ENCODE measurements around the gene TMEM106B.

The TMEM106B gene

DNA sequence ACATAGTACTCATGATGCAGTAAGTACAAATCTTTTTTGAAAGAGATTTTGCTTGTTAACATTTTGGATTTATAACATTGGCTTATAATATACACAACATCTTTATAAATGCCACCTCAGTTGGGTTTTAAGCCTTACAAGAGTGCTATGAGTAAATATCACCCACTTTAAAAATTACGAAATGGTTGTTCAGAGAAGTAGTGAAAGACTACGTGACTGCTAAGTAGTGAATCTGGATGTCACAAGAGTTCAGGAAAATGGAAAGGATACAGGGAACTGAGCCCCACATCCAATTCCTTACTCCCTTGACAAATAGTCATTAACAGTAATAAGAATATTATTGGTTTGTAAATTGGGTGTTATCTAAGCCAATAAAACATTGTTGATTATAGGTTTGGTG, 20.0 kb downstream of the TMEM106B start:
- no peak overlapping the region for H3K4me3 ChIP-seq (ENCODE audit: low read length)
- H3K27ac ChIP-seq (ENCODE audit: low read length): no peak overlapping the region
- H3K36me3 ChIP-seq (ENCODE audit: insufficient read depth, low read depth, low read length): peaks cover 39% of the 10 kb centered on the region; the same call in 1 of the 2 replicates
- no peaks in the 10 kb centered on the region for H3K4me1 ChIP-seq (ENCODE audit: insufficient read depth, low read length)
- no peak overlapping the region for H3K9ac ChIP-seq (ENCODE audit: low read depth, low read length)
- H3K9me3 ChIP-seq (ENCODE audit: insufficient read depth, low read depth, low read length): no peaks in the 10 kb centered on the region
- H3K27me3 ChIP-seq (ENCODE audit: insufficient read depth, low read length): no peaks in the 10 kb centered on the region

DNA sequence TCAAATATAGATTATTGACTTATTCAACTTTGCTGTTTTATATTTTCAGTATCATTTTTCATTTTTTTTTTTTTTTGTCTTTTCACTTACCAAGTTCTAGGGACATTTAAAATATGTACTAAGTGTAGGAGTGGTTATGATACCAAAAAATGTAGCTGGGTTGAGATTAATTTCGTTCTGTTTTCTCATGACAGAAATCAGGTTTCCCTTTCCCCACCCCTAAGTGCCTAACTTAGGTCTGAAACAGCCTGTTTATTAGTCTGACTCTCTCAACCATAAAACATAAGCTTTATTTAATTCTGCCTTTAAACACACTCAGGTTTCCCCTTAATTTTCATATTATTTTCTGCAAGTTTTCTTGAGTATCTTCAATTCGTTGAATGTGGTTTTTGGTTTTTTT, 22.1 kb downstream of the TMEM106B start:
- H3K36me3 ChIP-seq (ENCODE audit: insufficient read depth, low read depth, low read length): peaks cover 28% of the 10 kb centered on the region; the same call in 1 of the 2 replicates
- H3K9ac ChIP-seq (ENCODE audit: low read depth, low read length): no peak overlapping the region
- no peak overlapping the region for H3K27ac ChIP-seq (ENCODE audit: low read length)
- no peaks in the 10 kb centered on the region for H3K4me1 ChIP-seq (ENCODE audit: insufficient read depth, low read length)
- H3K27me3 ChIP-seq (ENCODE audit: insufficient read depth, low read length): no peaks in the 10 kb centered on the region
- H3K4me3 ChIP-seq (ENCODE audit: low read length): no peak overlapping the region
- no peaks in the 10 kb centered on the region for H3K9me3 ChIP-seq (ENCODE audit: insufficient read depth, low read depth, low read length)

DNA sequence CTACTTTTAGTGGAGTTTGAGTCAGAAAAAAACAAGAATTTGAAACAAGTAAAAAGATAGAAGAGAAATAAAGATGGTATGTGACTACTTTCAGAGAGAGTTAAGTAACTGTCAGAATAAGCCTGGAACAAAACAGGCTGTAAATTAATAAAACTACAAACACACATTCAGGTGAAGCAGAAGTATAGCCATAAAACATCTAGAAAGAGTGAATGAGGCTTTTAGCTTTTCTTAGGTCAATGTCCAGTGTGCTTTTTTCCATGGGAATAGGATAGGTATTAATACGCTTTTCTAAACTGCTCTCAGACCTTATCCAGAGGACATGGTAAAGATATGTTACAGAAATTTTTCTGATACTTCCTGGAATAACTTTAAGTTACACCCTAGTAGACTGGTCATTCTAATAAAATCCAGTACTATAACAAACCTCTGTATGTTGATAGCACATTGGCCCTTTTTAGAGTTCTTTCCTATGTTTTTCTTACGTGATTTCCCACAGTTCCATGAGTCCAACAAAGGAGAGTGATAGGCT, 23.3 kb downstream of the TMEM106B start:
- Histone ChIP-seq H3K27ac (ENCODE audit: low read length) (no peak overlapping the region), H3K4me3 (ENCODE audit: low read length) (no peak overlapping the region), H3K9ac (ENCODE audit: low read depth, low read length) (no peak overlapping the region), H3K36me3 (ENCODE audit: insufficient read depth, low read depth, low read length) (peaks cover 28% of the 10 kb centered on the region; the same call in 1 of the 2 replicates), H3K4me1 (ENCODE audit: insufficient read depth, low read length) (no peaks in the 10 kb centered on the region), H3K27me3 (ENCODE audit: insufficient read depth, low read length) (no peaks in the 10 kb centered on the region), H3K9me3 (ENCODE audit: insufficient read depth, low read depth, low read length) (no peaks in the 10 kb centered on the region)

GRCh38 chr7:12235970-12236369, 24.9 kb downstream of the TMEM106B start:
- H3K4me3 ChIP-seq (ENCODE audit: low read length): no peak overlapping the region
- H3K27me3 ChIP-seq (ENCODE audit: insufficient read depth, low read length): no peaks in the 10 kb centered on the region
- H3K27ac ChIP-seq (ENCODE audit: low read length): no peak overlapping the region
- peaks cover 14% of the 10 kb centered on the region; the same call in 1 of the 2 replicates for H3K36me3 ChIP-seq (ENCODE audit: insufficient read depth, low read depth, low read length)
- H3K9ac ChIP-seq (ENCODE audit: low read depth, low read length): no peak overlapping the region
- H3K9me3 ChIP-seq (ENCODE audit: insufficient read depth, low read depth, low read length): no peaks in the 10 kb centered on the region
- H3K4me1 ChIP-seq (ENCODE audit: insufficient read depth, low read length): no peaks in the 10 kb centered on the region

DNA sequence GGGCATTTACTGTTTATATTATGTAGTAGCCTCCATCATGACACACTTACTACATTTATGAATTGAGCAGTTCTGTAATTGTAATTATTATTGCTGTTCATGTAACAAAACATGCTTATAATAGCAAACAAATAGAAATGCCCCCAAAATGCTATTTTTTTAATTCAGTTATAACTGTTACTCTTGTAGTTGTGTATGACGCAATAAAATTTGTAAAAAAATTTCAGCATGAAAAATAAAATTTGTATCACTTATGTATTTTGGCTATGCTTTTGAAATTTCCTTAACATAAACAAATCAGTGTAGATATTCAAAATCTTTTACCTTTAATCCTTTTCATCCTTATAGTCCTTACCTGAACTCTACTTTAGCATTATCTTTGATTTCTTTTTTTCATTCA, 25.9 kb downstream of the TMEM106B start:
- no peaks in the 10 kb centered on the region for H3K9me3 ChIP-seq (ENCODE audit: insufficient read depth, low read depth, low read length)
- no peak overlapping the region for H3K9ac ChIP-seq (ENCODE audit: low read depth, low read length)
- peaks cover 5% of the 10 kb centered on the region; the same call in 1 of the 2 replicates for H3K36me3 ChIP-seq (ENCODE audit: insufficient read depth, low read depth, low read length)
- no peaks in the 10 kb centered on the region for H3K27me3 ChIP-seq (ENCODE audit: insufficient read depth, low read length)
- no peak overlapping the region for H3K4me3 ChIP-seq (ENCODE audit: low read length)
- H3K4me1 ChIP-seq (ENCODE audit: insufficient read depth, low read length): no peaks in the 10 kb centered on the region
- H3K27ac ChIP-seq (ENCODE audit: low read length): no peak overlapping the region

GRCh38 chr7:12239806-12240205, 28.7 kb downstream of the TMEM106B start:
- no peaks in the 10 kb centered on the region; the same call in 1 of the 2 replicates for H3K36me3 ChIP-seq (ENCODE audit: insufficient read depth, low read depth, low read length)
- no peaks in the 10 kb centered on the region for H3K4me1 ChIP-seq (ENCODE audit: insufficient read depth, low read length)
- no peaks in the 10 kb centered on the region for H3K27me3 ChIP-seq (ENCODE audit: insufficient read depth, low read length)
- no peak overlapping the region for H3K27ac ChIP-seq (ENCODE audit: low read length)
- H3K4me3 ChIP-seq (ENCODE audit: low read length): no peak overlapping the region
- H3K9me3 ChIP-seq (ENCODE audit: insufficient read depth, low read depth, low read length): no peaks in the 10 kb centered on the region
- H3K9ac ChIP-seq (ENCODE audit: low read depth, low read length): no peak overlapping the region

DNA sequence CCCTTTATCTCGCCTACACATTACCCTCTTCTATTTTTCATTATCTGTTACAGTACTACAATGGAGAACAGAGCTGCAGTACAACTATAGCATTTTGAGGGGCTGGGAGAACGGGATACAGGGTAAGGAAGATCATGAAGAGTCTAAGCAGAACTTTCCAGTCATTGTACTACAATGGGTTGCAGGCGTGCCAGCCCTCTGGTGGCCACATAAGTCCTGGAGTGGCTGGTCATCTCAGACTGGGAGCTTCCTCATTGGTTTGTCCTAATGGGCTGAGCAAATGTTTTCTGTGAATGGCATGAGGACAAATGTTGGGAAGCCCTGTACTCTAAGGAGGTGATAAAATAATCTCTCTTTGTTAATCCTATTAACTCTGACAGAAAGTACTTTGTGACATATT, 33.0 kb downstream of the TMEM106B start:
- Histone ChIP-seq H3K4me1 (ENCODE audit: insufficient read depth, low read length) (no peaks in the 10 kb centered on the region; the same call in 1 of the 2 replicates), H3K9ac (ENCODE audit: low read depth, low read length) (no peak overlapping the region), H3K27ac (ENCODE audit: low read length) (no peak overlapping the region), H3K27me3 (ENCODE audit: insufficient read depth, low read length) (no peaks in the 10 kb centered on the region), H3K4me3 (ENCODE audit: low read length) (no peak overlapping the region), H3K36me3 (ENCODE audit: insufficient read depth, low read depth, low read length) (no peaks in the 10 kb centered on the region), H3K9me3 (ENCODE audit: insufficient read depth, low read depth, low read length) (no peaks in the 10 kb centered on the region)

- Histone ChIP-seq H3K4me1 (ENCODE audit: insufficient read depth, low read length) (no peaks in the 10 kb centered on the region; the same call in 1 of the 2 replicates), H3K4me3 (ENCODE audit: low read length) (no peak overlapping the region), H3K27ac (ENCODE audit: low read length) (no peak overlapping the region), H3K9ac (ENCODE audit: low read depth, low read length) (no peak overlapping the region), H3K36me3 (ENCODE audit: insufficient read depth, low read depth, low read length) (no peaks in the 10 kb centered on the region), H3K9me3 (ENCODE audit: insufficient read depth, low read depth, low read length) (no peaks in the 10 kb centered on the region), H3K27me3 (ENCODE audit: insufficient read depth, low read length) (no peaks in the 10 kb centered on the region)
These were observed 33.6 kb downstream of the TMEM106B start for GRCh38 chr7:12244694-12245093.

DNA sequence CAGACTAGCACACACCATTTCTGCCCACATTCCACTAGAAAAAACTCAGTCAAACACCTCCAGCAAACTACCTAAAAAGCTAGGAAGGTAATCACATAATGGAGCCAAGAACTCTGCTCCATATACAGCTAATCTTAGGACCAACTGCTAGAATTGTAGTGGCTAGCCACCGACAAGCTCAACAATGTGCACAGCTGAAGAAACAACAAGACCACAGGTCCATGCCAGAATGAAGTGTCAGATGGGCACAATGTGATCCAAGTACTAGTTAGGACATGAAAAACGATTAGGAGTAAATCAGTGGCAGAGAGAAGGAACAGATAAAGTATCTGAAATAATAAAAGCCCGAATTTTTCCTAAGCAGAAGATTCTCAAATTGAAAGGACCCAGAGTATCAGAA, 38.6 kb downstream of the TMEM106B start:
- Histone ChIP-seq H3K9ac (ENCODE audit: low read depth, low read length) (no peak overlapping the region), H3K4me3 (ENCODE audit: low read length) (no peak overlapping the region), H3K4me1 (ENCODE audit: insufficient read depth, low read length) (no peaks in the 10 kb centered on the region; the same call in 1 of the 2 replicates), H3K36me3 (ENCODE audit: insufficient read depth, low read depth, low read length) (no peaks in the 10 kb centered on the region), H3K9me3 (ENCODE audit: insufficient read depth, low read depth, low read length) (no peaks in the 10 kb centered on the region), H3K27me3 (ENCODE audit: insufficient read depth, low read length) (no peaks in the 10 kb centered on the region), H3K27ac (ENCODE audit: low read length) (no peak overlapping the region)

DNA sequence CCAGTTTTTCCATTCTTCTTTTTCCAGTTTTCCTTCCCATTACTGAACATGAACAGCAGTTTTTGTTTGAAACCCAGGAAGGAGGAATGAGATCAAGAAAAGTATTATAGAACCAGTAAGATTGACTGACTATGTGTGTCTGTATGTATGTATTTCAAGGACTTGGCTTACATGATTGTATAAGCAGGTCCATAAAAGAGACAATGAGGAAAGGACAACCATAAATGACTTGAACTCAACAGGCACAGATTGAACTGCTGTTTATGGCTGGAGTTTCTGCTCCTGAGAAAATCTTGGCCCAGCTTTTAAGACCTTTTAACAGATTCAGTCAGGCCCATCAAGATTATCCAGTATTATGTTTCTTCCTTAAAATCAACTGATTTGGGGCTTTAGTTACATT, 39.1 kb downstream of the TMEM106B start:
- Histone ChIP-seq H3K9ac (ENCODE audit: low read depth, low read length) (no peak overlapping the region), H3K27me3 (ENCODE audit: insufficient read depth, low read length) (no peaks in the 10 kb centered on the region), H3K4me3 (ENCODE audit: low read length) (no peak overlapping the region), H3K36me3 (ENCODE audit: insufficient read depth, low read depth, low read length) (no peaks in the 10 kb centered on the region), H3K4me1 (ENCODE audit: insufficient read depth, low read length) (no peaks in the 10 kb centered on the region; the same call in 1 of the 2 replicates), H3K27ac (ENCODE audit: low read length) (no peak overlapping the region), H3K9me3 (ENCODE audit: insufficient read depth, low read depth, low read length) (no peaks in the 10 kb centered on the region)

DNA sequence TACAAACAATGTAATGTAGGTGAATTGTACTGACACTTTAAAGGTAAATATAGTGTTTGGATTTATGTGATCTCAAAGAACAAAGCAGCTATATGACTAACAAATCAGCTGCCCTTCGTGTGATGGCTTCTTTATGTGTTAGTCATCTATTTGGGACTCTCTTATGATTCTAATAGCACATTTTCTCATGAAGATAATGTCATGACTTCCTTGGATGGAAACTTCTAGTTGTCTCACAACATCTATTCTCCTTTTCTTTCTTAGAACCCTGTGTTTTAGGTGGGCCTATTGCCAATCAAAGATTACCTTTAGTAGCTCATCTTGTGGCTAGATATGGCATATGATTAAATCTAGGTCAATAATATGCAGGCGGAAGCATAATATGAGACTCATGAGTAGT, 45.0 kb downstream of the TMEM106B start:
- no peak overlapping the region for H3K9ac ChIP-seq (ENCODE audit: low read depth, low read length)
- H3K4me1 ChIP-seq (ENCODE audit: insufficient read depth, low read length): no peaks in the 10 kb centered on the region
- no peaks in the 10 kb centered on the region for H3K36me3 ChIP-seq (ENCODE audit: insufficient read depth, low read depth, low read length)
- H3K27me3 ChIP-seq (ENCODE audit: insufficient read depth, low read length): no peaks in the 10 kb centered on the region
- no peak overlapping the region for H3K4me3 ChIP-seq (ENCODE audit: low read length)
- no peaks in the 10 kb centered on the region for H3K9me3 ChIP-seq (ENCODE audit: insufficient read depth, low read depth, low read length)
- no peak overlapping the region for H3K27ac ChIP-seq (ENCODE audit: low read length)

GRCh38 chr7:12257582-12257981, 46.5 kb downstream of the TMEM106B start:
- no peaks in the 10 kb centered on the region for H3K27me3 ChIP-seq (ENCODE audit: insufficient read depth, low read length)
- no peak overlapping the region for H3K9ac ChIP-seq (ENCODE audit: low read depth, low read length)
- H3K9me3 ChIP-seq (ENCODE audit: insufficient read depth, low read depth, low read length): no peaks in the 10 kb centered on the region
- no peaks in the 10 kb centered on the region for H3K4me1 ChIP-seq (ENCODE audit: insufficient read depth, low read length)
- H3K36me3 ChIP-seq (ENCODE audit: insufficient read depth, low read depth, low read length): no peaks in the 10 kb centered on the region
- H3K4me3 ChIP-seq (ENCODE audit: low read length): no peak overlapping the region
- H3K27ac ChIP-seq (ENCODE audit: low read length): no peak overlapping the region

Measured in iPS-20b (cell line).